Activated effector memory CD4-positive, alpha-beta T cell treated with Interleukin-2 at 50 U/mL for 16 hours (primary cell): ENCODE results near the gene PREB.

Source experiments
- DNase-seq: peaks from one replicate; pipeline ENCODE4 v3.0.0-alpha.2; 2020

The PREB gene

DNA sequence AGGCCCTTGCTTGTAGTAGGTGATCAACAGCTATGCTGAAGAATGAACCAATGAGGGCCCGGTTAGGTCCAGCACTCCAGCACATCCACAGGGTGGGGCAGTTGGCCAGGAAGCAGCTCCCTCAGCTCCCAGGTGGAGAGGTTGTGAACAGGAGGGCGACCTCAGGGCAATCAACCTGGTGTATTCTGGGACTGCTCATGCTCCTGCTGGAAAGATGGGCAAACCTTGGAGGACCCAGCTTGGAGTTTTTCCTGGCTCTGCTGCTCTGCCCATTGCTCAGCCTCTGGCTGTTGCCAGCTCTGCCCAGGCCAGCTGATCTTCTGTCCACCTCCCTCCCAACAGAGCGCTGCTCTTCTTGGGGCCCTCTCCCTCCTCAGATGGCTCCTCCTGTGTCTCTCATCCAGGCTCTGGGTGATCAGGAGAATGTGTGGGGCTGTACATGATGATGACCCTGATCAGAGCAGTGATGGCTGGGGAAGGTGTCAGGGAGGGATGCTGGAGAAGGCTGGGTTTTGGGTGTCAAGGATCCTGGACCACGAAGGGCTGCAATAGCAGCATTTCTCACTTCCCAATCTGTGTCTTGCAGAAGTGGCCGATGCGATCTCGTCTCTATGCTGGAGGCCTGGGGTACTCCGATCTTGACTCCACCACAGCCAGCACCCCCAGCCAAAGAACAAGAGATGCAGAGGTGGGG is 17.8 kb upstream of the PREB start:
- DNase-seq, result no peak

DNA sequence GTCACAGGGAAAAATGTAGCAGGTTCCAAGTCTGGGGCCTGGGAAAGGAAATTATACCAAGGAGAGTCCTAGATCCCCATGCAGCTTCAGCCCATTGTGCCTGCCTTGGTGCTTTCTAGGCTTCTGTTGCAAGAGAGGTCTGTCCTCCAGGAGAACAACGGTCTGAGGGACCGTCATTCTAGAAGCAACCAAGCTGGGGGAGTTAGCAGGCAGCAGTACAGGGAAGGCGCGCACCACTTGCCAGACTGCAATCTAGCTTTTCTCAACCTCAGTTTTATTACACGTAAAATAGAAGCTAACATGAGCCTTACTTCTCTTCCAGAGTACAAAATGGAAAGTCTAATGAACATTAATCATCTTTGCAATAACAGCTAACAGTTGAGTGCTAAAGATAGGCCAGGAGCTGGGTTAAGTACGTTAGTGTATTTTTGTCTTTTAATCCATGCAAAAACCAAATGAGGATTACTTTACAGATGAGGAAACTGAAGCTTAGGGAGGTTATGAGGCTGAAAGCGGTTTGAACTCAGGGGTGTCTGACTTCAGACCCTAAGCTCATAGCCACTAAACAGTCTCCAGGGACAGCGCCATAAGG is 16.3 kb upstream of the PREB start:
- DNase-seq, result no peak

DNA sequence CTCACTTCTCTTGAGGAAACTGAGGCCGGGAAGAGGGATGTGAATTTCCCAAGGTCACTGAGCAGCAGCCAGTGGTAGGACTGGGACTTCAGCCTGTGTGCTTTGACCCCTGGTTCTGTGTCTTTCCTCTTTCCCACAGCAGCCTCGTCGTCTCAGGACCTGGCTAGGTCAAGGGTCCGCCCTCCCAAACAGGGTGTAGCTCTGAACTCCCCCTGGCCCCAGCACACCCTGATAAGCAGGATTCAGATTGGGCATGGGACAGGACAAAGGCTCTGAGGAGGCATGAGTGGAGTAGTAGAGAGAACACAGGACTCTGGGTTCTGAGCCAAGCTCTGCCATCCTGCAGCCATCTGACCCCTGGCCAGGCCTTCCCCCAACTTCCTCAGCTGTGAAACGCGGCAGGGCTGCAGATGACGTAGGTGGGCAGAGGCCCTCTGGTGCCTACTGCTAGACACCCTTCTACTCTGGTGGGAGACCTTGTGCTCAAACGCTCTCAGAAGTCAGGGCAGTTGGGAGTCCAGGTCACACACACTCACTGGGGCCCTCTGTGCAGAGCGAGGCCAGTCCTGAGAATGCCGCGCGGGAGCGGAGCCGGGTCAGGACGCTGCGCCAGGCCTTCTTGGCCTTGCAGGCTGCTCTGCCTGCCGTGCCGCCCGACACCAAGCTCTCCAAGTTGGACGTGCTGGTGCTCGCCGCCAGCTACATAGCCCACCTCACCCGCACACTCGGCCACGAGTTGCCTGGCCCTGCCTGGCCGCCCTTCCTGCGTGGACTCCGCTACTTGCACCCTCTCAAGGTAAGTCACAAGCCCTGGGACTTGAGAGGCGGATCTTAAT is 15.4 kb upstream of the PREB start:
- no peak for DNase-seq

DNA sequence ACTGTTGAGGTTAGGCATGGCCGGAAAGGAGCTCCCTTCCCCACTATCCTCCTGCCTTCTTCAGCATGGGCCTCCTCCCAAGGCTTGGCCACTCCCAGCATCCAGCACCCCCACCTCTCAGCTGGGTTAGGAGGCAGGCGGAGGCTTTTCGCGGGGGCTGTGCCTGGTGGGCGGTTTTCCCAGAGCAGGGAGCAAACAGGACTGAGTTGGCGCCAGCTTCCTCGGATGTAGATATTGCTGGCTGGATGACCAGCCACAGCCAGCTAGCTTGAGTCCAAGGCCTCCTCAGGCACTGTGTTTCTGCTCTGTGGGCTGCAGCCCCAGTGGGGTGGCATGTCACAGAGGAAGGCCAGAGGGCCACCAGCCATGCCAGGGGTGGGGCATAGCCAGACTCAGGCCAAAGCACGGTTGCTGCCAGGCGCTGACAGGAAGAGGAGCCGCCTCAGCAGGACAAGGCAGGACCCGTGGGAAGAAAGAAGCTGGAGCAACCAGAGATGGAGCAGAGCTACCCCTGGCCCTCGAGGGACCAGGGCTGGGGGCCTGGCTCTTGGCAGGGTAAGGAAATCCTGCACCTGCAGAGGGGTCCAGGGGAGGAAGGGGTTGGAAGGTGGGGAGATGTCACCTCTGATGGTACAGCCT is 14.5 kb upstream of the PREB start, which contains the start of gene TCF23:
Gene TCF23, plus strand, starts transcription at position 204 of the 639 bp plus-strand sequence. Its CDS starts 130 bp downstream, at position 334.
- DNase-seq, result no peak

DNA sequence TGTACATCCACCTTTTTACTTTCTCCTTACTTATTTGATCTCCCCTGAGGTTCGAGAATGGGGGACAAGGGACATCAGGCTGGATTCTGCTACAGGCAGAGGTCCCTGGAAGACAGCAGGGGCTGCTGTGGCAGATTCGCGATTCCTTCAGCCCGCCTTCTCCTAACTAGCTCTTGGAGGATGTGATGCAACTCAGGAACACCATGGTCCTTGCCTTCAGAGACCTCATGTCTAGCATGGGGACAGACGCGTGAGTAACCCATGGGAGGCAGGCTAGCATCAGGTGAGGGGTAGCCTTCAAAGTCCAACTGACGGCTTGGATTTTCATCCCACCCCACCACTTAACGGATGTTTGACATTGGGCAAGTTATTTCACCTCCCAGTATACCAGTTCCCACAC is 13.5 kb upstream of the PREB start:
- DNase-seq, result no peak

DNA sequence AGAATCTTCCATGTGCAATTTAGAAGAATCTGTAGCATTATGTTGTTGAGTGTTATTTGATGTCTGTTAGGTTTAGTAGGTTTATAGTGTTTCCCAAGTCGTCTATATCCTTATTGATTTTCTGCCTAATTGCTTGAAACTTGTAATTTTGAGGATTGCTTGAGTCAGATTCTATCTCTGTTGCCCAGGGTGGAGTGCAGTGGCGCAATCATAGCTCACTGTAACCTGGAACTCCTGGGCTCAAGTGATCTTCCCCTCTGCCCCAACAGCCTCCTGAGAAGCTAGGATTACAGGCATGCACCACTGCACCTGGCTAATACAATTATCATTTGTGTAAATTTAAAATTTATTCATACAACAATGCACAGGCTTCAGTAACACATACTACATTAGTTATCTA is 11.2 kb upstream of the PREB start:
- no peak for DNase-seq

DNA sequence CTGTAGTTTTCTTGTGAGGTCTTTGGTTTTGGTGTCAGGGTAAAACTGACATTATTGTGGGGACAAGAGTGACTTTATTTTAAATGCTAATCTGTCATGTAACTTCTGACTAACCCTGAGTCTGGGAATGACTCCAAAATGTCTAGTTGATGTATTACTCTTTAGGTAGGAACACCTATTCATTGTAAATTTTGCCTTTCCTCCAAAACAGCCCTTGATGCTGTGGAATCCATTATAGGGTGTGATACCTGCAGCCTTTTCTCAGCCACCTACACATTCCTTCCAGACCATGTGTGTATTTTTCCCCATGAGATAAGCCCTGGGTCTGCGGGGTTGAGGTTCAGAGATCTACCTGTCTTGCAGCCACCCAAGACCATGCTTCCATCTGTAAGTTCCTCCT is 8.8 kb upstream of the PREB start:
- no peak for DNase-seq

DNA sequence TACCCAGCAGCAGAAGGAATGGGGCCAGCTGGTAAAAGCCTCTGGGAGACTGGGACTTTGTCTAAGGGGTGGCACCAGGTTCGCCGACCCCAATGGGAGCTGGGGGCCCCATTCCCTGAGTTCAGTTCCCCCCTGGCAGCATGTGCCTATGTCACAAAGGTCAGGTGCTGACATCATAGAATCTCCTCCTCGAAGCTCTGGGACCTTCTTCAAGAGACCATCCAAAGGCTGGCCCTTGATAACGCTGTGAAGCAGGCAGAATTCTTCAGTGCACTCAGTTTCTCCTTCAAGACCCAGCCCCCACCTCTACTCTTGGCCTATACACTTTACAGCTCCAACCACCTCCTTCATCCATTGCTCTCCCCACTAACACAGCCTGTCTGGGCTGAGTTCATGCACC is 4.9 kb upstream of the PREB start, which contains the start of gene PRR30:
Gene PRR30, minus strand, starts transcription at position 101 of the 400 bp plus-strand sequence. CDS start 1,081 bp downstream, outside the sequence.
- no peak for DNase-seq

DNA sequence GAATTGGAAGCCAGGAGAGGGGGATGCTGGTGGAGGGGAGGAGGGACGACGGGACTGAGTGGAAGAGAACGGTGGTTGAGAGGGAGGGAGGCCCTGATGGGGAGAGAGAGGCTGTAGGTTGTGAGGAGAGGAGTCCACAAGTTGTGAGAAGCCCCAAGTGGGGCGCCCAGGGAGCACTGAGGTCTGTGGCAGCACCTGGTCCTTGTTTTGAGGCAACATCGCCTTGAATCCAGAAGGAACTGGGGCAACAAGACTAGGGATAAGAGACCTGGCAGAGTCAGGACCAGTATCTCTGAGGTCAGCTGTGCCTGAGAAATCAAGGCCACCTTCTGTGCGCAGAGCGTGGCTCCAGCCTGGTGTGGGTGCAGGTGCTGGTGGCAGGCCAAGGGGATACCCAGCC is 3.7 kb upstream of the PREB start:
- no peak for DNase-seq

DNA sequence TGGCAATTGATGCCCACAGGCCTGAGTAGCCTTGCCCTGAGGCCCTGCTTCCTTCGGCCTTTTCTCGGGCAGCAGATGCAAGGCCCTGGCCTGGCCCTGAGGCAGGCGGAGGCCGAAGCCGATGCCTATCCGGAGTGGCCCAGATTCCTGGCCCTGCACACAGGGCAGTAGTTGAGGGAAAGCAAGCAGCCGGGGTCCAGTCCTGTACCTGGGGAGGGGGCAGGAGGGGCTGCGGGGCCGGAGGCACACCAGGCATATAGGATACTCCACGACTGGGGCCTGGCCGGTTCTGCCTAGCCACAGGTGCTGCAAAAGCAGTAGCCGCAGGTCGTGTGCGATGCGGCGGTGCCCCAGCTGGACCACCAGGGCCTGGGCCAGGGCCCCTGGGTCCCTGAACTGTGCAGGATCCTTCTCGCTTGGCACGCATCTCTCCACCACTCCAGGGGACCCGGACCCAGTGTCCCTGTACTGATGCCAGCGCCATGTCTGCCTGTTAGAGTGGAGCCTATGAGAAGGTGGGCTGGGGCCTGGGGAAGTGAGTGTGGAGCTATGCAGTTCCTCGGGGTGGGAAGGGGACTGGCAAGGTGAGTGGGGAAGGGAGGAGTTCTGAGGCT is 3.0 kb upstream of the PREB start:
- DNase-seq, result no peak

DNA sequence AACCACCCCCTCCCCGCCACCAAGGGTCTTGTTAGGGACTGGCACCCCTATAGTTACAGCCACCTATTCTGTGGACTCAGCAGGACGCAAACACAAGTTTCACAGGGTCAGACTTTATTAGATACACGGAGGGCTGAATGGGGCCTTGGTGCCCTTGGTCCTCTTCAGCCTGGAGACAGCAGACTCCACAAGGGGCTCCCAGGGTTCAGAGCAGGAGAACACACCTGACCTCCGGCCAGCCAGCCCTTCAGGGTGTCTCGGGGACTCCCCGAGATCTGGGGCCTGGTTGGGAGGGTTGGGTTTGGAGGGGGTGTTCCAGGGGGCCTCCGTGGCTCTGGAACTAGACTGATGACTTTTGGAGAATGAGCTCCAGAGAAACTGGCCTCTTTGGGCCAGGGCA is 2.3 kb upstream of the PREB start:
- no peak for DNase-seq

DNA sequence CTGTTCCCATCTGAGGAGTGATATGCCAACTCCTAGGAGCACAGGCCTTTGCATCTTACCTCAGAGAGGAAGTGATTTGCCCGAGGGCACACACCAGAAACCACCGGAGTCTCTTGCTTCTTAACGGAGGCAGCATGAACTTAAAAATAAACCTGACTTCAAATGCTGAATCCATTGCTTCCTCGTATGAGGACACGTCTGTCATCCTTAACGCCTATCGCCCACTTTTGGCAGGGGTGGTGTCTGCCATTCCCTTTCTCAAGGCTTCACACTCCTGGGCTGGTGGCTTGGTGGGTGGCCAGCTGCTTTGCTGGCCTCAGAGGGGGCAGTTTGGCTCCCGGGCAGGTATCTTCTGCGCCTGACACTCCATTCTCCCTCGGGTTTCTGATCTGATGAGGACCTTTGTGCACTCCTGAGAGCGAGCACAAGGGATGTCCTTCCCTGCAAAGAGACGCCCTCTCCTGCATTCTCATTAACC is 1.1 kb upstream of the PREB start:
- no peak for DNase-seq

DNA sequence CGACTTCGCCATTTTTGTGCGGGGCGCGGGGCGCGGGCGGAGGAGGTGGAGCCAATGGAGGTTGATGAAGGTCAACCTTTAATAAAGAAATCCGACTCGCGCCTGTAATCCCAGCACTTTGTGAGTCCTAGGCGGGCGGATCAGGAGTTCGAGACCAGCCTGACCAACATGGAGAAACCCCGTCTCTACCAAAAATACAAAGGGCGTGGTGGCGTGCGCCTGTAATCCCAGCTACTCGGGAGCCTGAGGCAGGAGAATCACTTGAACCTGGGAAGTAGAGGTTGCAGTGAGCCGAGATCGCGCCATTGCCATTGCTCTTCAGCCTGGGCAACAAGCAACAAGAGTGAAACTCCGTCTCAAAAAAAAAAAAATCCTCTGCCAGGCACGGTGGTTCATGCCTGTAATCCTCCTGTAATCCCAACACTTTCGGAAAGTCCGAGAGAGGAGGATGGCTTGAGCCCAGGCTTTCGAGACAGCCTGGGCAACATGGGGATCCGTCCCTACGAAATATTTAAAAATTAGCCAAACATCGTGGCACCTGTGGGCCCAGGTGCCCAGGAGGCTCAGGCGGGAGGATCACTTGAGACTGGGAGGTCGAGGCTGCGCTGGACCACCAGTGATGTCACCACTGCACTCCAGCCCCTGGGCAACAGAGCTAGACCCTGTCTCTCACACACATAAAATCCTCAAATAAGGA is 493 bp upstream of the PREB start:
- no peak for DNase-seq

DNA sequence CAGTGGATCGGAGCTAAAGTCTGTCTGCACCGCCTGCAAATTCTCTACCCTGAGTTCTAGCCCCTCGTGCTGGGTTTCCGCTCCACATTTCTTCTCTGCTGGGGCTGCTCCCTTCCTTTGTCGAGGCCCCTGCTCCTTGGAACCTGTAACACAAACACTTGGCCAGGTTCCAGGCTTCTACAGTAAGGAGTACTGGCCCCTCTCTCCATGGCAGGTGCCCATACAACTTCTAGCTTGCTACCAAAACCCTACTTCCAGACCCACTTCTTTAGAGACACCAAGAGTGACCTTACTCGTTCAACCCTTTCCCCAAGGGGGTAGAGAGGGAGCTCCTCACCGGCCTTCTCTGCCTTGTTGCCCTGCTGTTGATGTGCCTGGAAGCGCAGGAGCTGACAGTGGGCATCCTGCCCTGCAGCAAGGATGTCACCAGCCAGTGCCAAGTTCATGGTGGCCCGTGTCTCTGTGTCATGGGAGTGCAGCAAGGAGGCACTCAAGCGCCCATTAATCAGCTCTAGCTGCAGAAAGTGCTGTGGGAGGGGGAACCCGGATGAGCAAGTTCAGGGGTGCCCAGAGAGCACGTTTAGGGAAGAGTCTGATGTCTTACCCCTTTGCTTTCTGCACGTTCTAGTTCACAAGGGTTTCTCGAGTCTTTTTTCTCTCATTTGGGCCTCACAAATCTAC is 1.1 kb downstream of the PREB start:
- DNase-seq, result no peak

DNA sequence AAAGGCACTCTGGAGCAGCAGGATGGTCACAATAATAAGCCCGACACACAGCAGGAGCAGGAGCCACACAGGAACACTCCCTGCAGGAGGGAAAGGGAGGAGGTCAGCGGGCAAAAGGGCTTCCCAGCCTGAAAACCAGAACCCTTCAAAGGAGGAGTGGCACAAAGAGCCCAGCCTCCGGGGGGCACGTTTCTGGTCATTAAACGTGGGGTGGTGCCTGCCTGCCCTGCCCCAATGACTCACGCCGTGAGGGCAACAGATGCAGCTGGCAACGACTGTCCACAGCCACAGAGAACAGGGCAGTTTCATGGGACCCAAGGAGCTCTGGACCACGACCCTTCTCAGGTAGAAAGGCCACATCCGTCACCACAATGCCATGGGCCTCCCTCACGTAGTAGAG is 3.0 kb downstream of the PREB start:
- DNase-seq, result no peak

DNA sequence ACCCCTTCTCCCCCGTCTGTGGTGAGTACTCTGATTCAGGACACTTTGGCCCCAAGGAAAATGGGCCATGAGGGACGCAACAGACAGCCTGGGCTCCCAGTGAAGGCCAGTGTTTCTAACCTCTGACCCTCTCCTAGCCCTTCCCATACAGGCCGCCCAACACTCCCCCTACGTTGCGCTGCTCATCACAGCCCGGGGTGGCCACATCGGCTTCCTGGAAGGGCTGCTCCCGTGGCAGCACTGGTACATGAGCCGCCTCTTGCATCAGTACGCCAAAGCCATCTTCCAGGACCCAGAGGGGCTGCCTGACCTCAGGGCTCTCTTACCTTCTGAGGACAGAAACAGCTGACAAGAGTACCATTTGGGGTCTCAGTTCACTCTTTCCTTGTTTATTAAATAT is 4.0 kb downstream of the PREB start:
- DNase-seq, result no peak

DNA sequence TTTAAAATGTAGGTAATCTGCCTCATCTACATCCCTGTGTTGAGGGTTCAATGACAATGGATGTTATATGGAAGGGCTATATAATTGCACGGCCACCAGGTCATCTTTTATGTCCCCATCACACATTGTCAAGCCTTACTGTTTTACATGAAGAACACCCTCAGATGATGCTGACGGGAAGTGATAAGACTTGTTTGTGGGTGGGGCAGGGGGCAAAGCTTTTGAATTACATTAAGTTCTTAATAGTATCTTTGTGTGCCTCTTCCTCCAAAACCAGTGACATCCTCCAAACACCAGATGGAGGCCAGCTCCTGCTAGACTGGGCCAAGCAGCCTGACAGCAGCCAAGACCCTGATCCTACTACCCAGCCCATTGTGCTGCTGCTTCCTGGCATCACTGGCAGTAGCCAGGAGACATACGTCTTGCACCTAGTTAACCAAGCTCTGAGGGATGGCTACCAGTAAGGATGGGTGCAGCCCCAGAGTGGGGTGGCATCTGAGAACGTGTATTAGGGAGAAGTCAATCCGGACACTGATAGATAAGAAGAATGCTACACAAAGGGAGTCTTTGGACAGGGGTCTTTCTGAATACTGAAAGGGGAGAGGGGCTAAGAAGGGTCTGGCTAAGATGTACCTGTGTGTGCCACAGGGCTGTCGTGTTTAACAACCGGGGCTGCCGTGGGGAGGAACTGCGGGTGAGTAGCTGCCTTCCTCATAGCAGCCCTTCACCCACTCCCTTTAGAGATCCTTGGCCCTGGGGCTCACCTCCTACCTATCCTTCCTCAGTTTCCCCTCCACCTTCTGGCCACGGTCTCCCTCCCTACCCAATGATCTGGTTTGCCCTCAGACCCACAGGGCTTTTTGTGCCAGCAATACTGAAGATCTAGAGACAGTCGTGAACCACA is 5.5 kb downstream of the PREB start:
- no peak for DNase-seq

DNA sequence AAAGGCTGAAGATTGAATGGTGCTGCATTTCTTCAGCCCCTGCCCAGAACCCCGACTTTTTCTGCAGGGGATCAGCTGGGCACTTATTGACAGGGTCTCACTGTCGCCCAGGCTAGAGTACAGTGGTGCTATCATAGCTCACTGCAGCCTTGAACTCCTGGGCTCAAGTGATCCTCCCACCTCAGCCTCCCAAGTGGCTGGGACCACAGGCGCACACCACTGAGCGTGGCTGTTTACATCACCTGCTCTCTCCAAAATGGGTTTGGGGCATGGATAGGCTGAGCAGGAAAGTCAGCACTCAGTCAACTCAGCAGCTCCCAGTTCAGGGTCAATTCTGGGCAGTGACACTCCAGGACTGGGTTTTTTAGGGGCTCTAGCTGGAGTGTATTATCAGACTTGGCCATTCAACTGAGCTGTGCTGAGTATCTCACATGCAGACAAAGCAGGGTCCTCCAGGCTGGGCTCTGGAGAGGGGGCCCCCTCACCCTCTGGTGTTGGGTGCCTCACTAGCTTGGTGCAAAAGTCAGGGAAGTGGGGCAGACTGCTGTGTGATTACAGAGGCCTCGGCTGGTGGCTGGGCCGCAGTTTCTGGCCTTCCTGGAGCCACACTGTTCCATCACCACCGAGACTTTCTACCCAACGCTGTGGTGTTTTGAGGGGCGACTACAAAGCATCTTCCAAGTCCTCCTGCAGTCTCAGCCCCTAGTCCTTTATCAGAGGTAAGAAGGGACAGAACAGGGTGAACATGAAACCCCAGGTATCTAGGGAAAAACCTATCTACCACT is 6.4 kb downstream of the PREB start:
- no peak for DNase-seq

DNA sequence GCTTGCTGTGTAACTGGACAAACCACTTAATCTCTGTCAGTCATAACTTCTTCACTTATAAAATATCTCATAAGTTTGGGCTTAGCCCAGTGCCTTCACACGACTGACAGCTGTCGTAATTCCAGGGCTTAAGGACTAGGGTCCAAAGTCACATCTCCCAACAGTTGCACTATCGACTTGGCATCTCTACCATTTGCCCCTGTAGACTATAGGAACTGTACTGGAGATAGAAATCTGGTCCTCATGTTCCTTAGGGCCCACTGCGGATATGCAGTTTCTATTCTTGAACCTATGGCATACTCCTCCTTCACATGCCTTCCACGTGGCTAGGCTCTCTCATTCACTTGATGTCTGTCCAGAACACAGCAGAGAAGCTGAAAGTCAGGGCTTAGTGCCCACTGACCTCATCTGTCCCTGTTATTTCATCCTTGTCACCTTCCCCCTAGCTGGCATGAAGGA is 8.2 kb downstream of the PREB start:
- no peak for DNase-seq

DNA sequence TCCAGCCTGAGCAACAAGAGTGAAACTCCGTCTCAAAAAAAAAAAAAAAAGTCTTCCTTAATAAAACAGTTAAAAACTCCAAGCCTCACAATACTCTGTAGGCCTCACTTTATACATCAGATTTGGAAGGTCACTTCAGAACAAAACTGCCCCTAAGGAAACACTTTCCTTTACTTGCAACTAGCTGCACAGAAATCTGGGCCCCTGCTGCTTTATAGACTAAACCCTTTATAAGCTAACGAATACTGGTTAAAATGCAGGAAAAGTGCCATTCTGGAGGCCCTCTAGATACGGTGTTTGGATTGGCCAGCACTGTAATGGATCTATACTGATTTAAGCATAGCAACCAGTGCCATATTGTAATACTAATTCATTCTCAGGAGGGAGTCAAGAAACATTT is 9.3 kb downstream of the PREB start:
- DNase-seq, result no peak
